ENCODE data around the gene TTC34.

Gene TTC34

DNA sequence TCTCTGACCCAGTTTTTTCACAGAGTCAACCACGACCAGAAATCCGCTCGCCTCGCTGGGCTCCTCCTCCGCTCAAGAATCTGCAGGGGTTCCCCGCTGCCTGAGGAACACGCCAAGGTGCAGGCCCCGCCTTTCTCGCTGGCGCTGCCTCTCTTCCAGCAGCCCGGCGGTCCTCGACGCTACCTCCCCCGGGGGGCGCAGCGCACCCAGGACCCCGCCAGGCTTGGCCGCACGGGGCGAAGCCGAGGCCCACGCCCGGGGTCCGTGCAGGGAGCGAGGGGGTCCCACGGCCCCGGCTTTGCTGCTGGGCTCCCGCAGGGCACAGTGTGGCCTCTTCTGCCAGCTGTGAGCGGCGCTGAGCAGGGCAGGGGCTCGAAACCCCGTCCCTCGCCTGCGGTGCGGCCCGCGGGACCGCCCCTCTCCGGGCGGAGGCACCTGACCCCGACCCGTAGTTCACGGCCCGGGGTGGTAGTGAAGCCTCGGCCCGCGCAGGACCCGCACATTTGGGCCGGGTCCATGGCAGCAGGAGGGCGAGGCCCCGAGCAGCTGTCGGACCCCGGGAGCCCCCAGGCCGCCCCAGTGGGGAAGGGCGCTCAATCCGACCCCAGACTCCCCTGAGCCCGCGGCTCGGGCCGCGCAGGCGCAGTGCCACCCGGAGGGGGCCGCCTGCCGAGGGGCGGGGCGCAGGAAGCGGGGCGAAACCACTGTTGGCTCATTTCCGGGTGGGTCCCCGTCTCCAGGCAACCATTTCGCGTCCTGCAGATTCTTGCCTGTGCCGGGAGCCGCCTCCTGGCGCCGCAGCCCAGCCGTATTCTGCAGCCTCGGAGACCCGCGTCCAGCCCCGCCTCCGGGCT lies 158.7 kb downstream of the TTC34 start:
- peak; percentile 90 to 91 for DNase-seq (ENCODE audit: low read depth in 2 of 2)

DNA sequence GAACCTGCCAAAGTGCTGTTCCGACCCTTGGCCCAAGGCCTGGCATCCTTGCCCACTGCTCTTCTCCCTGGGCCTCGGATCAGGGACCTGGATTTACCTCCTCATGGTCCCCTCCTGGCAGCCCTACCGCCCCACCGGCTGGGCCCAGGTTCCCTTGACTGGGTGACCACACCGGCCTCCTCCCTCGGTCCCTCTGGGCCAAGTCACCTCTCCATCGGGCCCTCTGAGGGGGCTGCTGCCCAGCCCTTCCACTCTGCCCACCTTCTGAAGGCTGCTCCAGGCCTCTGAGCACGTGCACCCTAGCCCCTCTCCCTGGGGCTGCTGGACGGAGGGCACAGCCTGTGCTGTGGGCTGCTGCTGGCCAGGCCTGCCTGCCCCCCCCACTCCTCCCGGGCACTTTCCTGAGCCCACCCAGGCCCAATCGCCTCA lies 159.3 kb downstream of the TTC34 start:
- no peak for DNase-seq (ENCODE audit: low read depth in 2 of 2)

DNA sequence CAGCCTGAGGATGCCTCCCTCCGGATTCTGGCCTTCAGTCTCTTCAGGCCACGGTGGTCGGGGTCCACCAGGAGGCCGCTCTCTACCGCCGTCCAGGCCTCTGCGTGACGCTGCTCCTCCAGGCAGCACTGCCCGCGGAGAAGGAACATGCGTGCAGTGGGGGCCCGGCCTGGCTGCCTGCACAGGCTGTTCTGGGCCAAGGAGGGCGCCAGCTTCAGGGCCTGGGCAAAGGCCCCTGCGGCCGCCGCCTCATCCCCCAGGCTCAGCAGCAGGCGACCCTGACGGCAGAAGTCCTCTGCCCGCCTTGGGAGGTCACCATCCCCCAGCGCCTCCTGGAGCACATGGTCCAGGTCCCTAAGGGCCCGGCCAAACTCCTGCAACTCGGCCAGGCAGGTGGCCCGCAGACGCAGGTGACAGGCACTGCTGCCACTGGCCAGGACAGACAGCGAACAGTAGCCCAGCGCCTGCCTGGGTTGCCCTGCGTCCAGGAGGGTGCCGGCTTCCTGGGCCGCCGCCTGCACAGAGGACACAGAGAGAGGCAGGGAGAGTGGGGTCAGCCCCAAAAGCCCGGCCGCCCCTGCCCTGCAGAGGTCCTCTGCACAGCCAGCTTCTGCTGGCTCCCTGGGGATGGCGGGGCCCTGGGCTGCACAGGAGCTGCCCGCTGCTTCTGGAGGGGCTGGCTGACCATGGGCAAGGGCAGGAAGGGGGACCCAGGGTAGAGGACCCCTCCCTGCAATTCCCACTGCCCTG lies 159.9 kb downstream of the TTC34 start:
- DNase-seq (ENCODE audit: low read depth in 2 of 2) = no peak

DNA sequence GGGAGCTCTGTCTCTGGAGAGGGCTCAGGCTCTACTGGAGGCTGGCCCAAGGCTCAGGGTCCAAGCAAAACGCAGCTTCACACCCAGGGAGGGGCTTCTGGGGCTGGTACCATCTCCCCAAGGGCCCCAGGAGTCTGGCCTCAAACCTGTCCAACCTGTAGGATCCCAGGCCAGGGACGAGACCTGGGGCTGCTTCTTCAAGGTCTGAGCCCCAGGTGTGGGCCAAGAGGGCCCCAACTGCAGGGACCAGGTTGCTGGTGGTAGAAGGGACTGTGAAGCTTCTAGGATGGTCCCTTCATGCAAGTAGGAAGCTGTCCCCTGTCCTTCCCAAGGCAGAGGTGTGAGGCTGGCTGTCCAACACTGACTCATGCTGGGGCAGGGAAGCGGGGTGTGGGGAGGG lies 160.9 kb downstream of the TTC34 start:
- DNase-seq (ENCODE audit: low read depth in 2 of 2) = no peak

DNA sequence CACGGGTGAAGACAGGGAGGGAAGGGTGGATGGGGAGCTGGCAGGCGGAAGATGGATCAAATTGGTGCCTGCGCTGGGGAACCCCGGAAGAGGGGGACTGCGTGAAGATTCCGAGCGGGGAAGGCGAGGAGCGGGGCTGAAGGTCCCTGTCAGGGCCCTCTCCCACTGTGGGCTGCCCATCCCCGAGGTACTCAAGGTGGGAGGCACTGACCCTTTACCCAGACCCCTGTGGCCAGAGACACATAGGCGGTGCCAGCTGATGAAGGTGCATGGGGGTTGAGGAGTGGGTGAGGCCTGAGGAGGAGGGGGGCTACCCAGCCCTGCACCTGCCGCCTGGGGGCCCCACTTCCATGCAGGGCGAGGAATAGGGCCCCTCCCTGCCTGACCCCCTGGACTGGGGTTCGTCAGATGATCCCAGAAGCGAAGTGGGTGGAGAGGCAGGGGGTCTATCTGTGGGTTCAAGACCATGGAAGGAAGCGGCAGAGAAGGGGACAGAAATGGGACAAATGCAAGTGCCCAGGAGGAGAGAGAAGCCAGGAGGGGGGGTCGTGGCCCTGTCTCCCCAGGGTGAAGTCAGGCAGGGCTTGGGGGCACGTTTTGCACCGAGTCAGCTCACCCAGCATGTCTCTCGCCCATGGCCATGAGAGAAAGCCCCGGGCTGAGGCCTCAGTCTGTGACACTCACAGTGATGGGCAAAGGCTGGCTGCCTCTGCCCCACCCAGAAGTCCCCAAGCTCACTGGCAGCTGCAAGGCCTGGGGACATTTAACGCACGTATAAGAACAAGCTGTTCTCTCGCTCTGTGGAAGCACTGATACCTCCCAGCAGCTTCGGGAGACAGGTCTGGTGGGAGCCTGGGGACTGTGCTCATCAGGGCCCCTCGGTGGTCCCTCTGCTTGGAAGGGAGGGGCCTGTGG lies 161.6 kb downstream of the TTC34 start:
- DNase-seq (ENCODE audit: low read depth in 2 of 2) = no peak

DNA sequence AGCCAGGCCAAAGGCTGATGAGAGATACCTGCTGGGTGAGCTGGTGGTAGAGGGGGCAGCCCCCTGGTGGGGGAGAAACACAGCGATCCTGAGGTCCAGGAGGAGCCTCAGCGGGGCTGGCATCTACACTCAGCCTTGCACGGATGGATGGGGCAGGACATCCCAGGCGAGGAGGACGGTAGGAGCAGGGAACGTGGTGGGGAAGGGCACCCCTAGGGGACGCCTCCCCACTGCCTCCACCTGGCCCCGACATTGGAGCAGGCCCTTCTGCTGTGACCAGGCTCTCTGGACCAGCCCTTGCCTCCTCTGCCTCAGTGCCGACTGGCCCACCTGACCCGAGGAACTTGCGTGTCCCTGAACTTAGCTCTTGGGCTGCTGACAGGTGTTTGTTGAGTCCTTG lies 162.3 kb downstream of the TTC34 start:
- no peak for DNase-seq (ENCODE audit: low read depth in 2 of 2)

DNA sequence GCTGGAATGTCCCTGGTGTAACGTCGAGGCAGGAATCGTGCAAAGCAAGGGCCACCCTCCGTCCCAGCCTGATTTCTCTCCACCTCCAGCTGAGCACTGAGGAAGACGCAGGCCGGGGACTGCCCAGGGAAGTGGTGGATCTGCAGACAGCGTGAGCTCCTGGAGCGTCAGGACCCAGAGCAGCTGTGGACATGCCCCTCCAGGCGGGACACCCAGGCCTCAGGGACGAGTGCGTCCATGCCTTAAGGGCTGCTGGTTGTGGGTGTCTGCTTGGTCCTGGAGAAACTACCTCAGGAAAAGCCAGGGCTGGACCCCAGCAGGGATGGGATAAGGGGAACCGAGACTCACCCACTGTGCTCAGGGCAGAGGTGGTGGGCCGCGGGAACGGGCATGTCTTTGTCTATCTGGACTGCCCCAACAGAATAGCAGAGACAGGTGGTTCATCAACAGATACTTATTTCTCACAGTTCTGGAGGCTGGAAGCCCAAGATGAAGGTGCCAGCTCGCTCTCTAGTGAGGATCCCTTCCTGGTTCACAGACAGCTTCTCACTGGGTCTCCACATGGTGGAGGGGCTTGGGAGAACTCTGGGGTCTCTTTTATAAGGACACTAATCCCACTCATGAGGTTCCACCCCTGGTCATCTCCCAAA lies 162.9 kb downstream of the TTC34 start:
- no peak for DNase-seq (ENCODE audit: low read depth in 2 of 2)

DNA sequence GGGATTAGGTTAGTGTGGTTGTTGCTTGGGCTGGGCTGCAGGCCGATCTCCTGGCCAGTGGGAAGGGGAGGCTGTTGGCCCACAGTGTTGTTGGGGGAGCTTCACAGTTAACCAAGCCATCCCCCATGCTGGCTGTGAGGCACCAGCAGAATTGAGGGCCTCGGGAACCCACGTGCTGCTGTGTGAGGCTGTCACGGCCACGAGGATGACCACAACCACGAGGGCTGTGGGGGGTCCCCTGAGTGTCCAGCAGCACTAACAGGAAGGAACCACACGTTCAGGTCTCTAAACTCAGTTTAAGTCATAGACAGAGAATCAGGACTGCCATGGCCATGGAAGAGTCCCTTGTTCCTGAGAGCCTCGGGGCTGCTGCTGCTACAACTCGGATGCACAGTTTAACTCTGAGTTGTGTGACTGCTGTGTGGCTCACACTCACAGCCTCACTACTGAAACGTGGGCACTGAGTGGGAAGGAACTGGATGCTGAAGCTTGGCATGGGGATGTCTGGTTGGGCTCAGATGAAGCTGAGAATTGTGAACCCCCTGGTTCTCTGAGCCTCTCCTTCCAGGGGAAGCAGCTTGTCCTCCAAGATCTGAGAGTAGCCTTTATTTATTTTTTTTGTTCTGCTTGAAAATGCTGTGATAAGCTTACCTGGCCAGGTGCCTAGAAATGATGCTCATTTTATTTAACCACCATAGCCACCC lies 163.9 kb downstream of the TTC34 start:
- DNase-seq (ENCODE audit: low read depth in 2 of 2) = no peak

DNA sequence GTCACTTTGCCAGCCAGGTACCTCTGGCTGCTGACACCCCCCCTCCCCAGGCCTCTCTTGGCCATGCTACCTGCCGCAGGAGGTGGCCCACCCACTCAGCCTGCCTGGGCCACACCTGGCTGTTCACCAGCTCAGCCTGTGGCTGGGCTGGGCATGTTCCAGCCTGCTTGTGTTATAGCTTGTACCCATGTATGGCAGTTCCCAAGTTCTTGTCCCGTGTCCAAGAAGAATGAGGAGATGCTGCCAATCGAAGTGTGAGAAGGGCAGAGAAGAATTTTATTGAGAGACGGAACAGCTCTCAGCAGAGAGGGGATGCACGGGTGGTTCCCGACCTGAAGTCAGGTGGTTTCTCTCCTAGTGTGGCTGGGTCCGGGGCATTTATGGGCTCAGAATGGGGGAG lies 164.8 kb downstream of the TTC34 start:
- no peak for DNase-seq (ENCODE audit: low read depth in 2 of 2)

DNA sequence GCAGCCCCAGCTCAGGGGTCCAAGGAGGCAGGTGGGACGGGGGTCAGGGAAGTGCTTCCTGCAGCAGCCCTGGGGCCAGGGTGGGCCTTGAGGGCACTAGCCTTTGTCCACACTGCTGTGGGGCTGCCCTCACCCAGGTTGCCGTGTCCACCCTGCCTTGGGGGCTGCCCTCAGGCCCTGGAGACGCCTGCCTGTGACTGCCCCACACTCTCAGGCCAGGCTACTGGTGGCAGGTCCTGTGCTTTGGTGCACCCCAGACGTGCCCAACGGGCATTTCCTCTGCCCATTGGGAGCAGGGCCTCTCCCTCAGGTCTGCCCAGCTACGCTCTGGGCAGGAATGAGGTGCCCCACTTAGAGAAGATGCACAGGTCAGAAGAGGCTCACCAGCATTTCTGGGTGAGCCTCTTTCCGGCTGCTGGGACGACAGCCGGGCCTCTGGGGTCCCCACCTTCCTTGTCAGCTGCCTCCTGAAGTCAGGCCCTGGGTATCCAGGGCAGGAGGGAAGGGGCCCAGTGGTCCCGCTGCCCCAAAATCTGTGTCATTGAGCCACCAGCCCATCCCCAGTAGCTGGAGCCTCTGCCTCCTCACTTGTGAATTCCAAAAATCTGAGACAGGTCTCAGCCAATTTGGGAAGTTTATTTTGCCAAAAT lies 166.0 kb downstream of the TTC34 start:
- DNase-seq (ENCODE audit: low read depth in 2 of 2) = no peak

DNA sequence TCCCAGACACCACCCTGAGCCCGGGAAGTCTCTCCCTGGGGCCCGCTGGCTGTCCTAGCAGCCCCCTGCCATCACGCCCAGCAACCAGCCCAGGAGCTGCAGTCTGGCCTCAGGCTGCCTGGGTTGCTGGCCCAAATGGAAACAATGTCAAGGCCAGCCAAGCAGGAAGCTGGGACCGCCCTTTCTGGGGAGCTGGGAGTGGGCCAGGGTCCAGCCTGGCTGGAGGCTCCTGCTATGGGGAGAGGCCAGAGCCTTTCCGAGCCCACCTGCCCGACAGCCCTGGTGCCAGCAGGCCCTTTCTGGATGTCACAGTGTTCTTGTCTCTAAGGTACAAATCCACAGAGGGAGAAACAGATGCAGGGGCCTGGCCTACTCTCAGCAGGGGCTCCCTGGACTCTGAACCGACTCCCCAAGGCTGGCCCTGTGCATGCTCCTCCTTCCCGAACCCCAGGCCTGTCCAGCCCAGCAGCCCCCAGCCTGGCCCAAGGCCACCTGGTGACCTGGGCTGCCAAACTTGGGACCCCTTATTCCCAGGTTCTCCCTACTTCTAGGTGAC lies 167.5 kb downstream of the TTC34 start:
- no peak for DNase-seq (ENCODE audit: low read depth in 2 of 2)

DNA sequence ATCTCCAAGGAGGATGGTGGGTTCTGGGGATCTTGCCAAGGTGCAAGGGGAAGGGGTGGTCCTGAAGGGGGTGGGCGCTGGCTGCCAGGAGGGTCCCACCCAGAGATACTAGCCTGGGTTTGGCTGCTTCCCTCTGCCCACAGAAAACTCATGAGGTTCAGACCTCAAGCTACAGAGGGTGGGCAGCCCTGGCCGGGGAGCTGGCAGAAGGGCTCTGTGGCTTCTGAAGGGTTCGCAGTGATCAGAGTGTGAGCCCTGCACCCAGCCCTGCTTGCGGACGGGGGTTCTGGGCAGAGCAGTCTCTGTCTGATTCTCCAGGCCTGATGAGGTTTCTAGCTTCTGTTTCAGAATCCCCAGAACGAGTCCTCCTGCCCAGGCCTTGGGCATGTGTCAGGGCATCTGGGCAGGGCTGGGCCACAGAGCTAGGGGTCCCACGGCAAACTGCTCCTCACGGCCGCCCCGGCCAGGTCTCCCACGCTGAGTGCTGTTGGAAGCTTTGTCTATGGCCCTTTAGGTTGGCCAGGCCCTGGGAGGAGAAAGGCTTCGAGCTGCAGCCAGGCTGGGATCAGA lies 168.0 kb downstream of the TTC34 start:
- DNase-seq (ENCODE audit: low read depth in 2 of 2) = no peak

DNA sequence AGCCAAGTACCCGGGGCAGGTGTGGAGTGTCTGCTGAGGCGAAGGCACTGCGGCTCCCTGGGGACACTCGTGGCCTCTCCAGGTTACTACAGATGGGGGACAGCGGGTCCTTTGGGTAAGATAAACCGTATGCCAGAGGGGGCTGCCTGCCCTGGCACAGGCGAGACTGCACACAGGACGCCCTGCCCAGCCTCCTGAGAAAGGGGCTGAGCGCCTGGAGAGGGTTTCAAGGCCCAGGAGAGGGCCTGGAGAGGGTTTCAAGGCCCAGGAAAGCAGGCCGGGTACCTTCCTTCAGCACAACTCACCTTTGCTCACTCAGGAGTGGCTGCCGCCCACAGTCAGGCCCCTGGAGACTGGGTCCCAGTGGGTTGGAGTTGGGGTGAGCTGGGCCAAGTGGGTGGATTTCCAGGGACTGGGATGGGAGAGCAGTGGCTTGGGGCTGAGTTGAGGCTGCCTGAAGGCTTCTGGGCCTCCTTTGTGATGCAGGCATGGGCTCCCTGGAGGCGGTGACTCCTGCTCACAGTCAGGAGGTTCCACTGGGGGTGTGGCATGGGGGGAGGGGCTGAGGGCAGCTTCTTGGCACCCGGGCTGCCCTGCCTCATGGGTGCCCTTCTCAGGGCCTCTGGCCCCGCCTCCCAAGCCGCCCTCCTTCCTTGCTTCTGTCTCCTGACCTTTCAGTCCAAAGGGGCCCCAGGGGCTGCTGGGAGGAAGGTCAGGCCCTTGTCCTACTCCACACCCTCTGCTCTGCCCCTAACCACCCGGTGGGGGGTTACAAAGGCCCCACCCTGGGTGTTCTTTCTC lies 168.7 kb downstream of the TTC34 start, which contains the start of gene MMEL1:
TSS of gene MMEL1 (minus strand) at position 456 of the 801 bp plus-strand sequence. CDS start 3,532 bp downstream, outside the sequence.
- DNase-seq (ENCODE audit: low read depth in 2 of 2) = no peak

DNA sequence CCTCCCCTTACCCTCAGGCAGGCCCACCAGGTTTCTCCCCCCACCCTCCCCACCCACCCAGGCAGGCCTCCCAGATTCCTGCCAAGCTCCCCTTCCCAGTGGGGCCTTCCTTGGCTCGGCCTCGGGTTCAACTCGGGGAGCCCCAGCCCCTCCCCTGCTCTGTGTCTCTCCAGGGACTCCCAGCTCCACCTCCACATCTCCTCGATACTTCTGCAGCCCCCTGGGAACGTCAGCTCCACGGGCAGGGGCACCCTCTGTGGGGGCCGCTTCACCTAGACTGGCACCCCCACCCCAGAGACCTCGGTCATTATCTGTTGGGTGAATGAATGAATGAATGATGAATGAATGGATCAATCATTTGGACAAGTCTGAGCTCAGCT lies 169.5 kb downstream of the TTC34 start:
- DNase-seq (ENCODE audit: low read depth in 2 of 2) = no peak

DNA sequence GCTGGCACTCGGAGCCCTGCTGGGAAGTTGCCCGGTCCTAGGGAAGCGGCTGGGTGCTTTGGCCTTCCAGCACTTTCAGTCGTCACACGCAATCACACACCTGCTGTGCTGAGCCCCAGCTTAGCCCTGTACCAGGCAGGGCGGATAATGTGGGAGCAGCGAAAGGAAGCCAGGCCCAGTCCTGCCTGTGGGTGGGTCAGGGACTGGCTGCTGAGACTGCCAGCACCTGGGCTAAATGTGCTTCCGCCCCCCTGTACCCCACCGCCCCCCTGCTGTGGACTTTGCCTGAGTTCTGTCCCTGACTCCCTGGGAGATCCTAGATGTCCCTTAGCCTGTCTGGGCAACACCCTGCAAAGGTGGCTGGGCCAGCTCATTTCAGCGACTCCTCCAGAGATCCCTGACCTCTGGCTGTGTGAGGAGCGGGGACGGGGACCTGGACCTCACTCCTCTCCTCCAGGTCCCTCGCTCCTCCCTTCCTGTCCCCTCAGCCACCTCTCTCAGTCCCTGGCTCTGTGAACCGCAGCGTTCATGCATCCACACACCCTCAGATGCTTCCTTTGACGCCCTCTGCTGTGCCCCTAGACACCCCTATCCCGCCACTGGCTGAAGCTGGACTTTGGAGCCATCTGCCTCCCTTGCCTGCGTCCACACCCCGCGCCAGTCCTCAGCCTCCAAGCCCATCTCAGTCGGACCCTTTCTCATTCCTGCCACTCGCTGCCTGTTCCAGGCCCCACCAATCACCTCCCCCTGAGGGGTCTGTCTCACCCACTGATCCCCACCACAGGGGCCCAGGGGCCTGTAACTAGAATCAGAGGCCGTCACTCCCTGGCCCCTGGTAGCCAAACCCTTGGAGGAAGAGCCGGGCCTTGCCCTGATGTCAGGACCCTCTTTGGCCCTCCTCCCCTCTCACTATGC lies 170.1 kb downstream of the TTC34 start:
- DNase-seq (ENCODE audit: low read depth in 2 of 2) = no peak

DNA sequence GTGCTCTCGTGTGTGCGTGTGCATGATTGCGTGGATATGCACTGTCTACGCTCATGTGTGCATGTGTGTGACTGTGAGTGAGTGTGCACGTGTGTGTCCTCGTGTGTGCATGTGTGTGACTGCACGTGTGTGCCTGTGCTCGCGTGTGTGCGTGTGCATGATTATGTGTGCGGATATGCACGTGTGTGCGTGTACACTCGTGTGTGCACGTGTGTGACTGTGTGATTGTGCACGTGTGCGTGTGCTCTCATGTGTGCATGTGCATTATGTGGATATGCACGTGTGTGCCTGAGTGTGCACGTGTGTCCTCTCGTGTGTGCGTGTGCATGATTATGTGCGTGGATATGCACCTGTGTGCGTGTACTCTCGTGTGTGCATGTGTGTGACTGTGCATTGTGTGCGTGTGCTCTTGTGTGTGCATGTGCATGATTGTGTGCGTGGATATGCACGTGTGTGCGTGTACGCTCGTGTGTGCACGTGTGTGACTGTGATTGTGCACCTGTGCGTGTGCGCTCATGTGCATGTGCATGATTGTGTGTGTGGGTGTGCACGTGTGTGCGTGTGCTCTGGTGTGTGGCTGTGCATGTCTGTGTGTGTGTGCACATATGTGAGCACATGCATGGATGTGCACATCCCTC lies 170.9 kb downstream of the TTC34 start:
- no peak for DNase-seq (ENCODE audit: low read depth in 2 of 2)
